Peyer's patch (tissue), 4 donors: Measurements from ENCODE around the gene PIK3R3.

ENCODE experiments used
- CTCF ChIP-seq, 6 experiments: fragments of 450-650 bp in 4 of 6; fragments of 200-600 bp in 2 of 6; sonication (generic) in 1 of 6; IDR thresholded peaks; one replicate each; pipeline ENCODE4 v1.5.1; 2017 to 2019; ENCODE audit warnings: antibody characterized with exemption in 6 of 6, mild to moderate bottlenecking in 3 of 6, moderate library complexity in 1 of 6
- POLR2A ChIP-seq, 2 donors: fragments of 450-650 bp; IDR thresholded peaks; one replicate each; pipeline ENCODE4 v1.5.1; 2017; ENCODE audit warnings: antibody characterized with exemption in 2 of 2, mild to moderate bottlenecking in 2 of 2, moderate library complexity in 2 of 2

DNA sequence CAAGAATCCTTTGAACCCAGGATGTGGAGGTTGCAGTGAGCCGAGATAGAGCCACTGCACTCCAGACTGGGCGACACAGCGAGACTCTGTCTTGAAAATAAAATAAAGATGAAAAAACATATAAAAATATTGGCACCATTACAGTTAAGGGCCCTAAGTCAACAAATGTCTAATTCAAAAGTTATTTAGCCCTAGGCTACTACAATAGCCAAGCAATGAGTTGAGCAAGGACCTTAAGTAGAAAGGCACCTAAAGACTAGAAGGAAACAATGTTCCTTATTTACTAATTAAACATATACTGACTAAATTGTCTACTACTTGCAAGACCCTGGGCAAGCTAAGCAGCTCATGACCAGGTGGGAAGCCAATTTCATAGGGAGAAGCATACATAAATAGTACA is 4.1 kb downstream of the PIK3R3 start:
- TF ChIP-seq POLR2A (IDR thresholded peaks at IDR 0.05) (no peak), CTCF (IDR thresholded peaks at IDR 0.05) (no peak)
